ENCODE data around the gene SIK2. TPM values are rescaled to one million over a fixed set of nuclear protein-coding genes. Genes with fewer than 3 reads are reported as not detected.

SIK2 gene
- total and polyA plus RNA-seq, 3 experiments from 2014 or later: 0.48 to 10.3 (median 8.8) TPM

- Histone ChIP-seq H3K9me3 (ENCODE audit: low read length) (no peaks in the 10 kb centered on the region), H3K27ac (ENCODE audit: low read depth, low read length) (peak overlapping the region; percentile 71), H3K4me1 (ENCODE audit: insufficient read depth, low read length) (peaks cover 27% of the 10 kb centered on the region), H3K36me3 (ENCODE audit: insufficient read depth, low read length) (no peaks in the 10 kb centered on the region), H3K27me3 (ENCODE audit: insufficient read depth, low read length, poor library complexity, severe bottlenecking) (no peaks in the 10 kb centered on the region), H3K4me3 (ENCODE audit: low read length) (peak overlapping the region; percentile 57)
- H3K36me3 Mint-ChIP-seq: peaks cover 0 to 7% (median 0%) of the 10 kb centered on the region in 3 donors
- ChIA-PET POLR2A (interaction anchor here (1.2 kb wide), 1 partner anchor 165 kb away, joined by 3 read pairs; the partner anchor contains the start of gene PPP2R1B), CTCF (interaction anchor here (0.6 to 0.9 kb wide), 2 partner anchors 165 to 175 kb away, joined by 3 to 6 read pairs; partner anchors contain the start of gene PPP2R1B)
- no peaks in the 10 kb centered on the region for H3K9me3 Mint-ChIP-seq
- no peak for DNase-seq
- H3K27me3 Mint-ChIP-seq: no peaks in the 10 kb centered on the region
- peak overlapping the region; percentile 87 to 96 (median 93) for H3K4me3 Mint-ChIP-seq
- H3K4me1 Mint-ChIP-seq: peaks cover 23 to 32% (median 32%) of the 10 kb centered on the region in 3 donors
- peak overlapping the region; percentile 93 to 97 (median 96) for H3K27ac Mint-ChIP-seq
Observed at GRCh38 chr11:111601636-111601978, 642 bp upstream of the SIK2 start.

DNA sequence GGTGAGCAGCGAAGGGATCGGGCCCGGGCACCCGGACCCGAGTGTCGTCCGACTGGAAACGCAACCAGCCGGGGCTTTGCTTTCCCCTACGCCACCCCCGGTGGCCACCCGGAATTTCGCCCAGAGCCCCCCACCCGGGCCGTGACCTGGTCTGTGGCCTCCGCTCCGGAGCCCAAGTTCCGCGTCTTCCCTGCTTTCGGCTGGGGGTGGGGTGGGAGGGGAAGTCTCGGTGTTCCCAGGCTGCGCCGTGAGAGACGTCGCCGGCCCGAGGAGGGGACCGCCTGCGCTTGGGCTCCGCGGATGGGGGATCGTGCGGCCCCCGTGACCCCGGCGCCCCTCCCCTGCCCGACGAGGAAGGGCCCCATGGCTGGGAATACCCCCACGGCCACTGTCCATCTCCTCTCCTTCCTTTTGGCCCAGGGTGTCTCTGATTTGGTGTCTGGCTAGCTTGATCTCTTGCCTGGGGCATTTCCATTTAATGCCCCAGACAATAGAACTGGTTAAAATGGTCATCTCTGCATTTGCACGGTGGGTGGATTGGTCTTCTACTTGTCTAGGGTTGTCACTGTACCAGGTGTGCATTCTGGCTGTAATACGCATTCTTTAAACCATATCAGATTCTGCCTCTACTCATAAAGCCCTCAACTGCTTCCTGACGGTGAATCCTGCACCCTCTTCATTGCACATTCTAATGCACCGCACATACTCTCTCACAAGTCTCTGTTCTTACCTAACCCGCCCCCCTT, 789 bp downstream of the SIK2 start:
- Histone ChIP-seq H3K4me3 (ENCODE audit: low read length) (peak overlapping the region; percentile 82), H3K9me3 (ENCODE audit: low read length) (no peaks in the 10 kb centered on the region), H3K36me3 (ENCODE audit: insufficient read depth, low read length) (no peaks in the 10 kb centered on the region), H3K27ac (ENCODE audit: low read depth, low read length) (peak overlapping the region; percentile 79), H3K27me3 (ENCODE audit: insufficient read depth, low read length, poor library complexity, severe bottlenecking) (no peaks in the 10 kb centered on the region), H3K4me1 (ENCODE audit: insufficient read depth, low read length) (peaks cover 27% of the 10 kb centered on the region)
- Mint-ChIP-seq H3K27me3 (no peaks in the 10 kb centered on the region), H3K27ac (peak overlapping the region; percentile 96 to 99 (median 98)), H3K9me3 (no peaks in the 10 kb centered on the region), H3K4me3 (peak overlapping the region; percentile 91 to 97 (median 96)), H3K36me3 (peaks cover 0 to 7% (median 0%) of the 10 kb centered on the region in 3 donors), H3K4me1 (peaks cover 21 to 32% (median 30%) of the 10 kb centered on the region in 3 donors)
- ChIA-PET CTCF (interaction anchor here (1.5 to 1.8 kb wide), 2 partner anchors 155 to 166 kb away, joined by 3 to 4 read pairs; no protein-coding TSS in a partner anchor), POLR2A (interaction anchor here (0.7 kb wide), 1 partner anchor 162 kb away, joined by 3 read pairs; no protein-coding TSS in a partner anchor)
- DNase-seq: peak; percentile 10 to 57 (median 26)

- Histone ChIP-seq H3K4me3 (ENCODE audit: low read length) (peak overlapping the region; percentile 82), H3K27me3 (ENCODE audit: insufficient read depth, low read length, poor library complexity, severe bottlenecking) (no peaks in the 10 kb centered on the region), H3K27ac (ENCODE audit: low read depth, low read length) (no peak overlapping the region), H3K36me3 (ENCODE audit: insufficient read depth, low read length) (no peaks in the 10 kb centered on the region), H3K9me3 (ENCODE audit: low read length) (no peaks in the 10 kb centered on the region), H3K4me1 (ENCODE audit: insufficient read depth, low read length) (peaks cover 27% of the 10 kb centered on the region)
- no peaks in the 10 kb centered on the region for H3K9me3 Mint-ChIP-seq
- H3K27me3 Mint-ChIP-seq: no peaks in the 10 kb centered on the region
- DNase-seq: no peak
- peak overlapping the region; percentile 96 to 99 (median 98) for H3K27ac Mint-ChIP-seq
- ChIA-PET POLR2A (no interaction called here), CTCF (interaction anchor here (0.7 to 1.8 kb wide), 12 partner anchors 11 to 239 kb away, joined by 3 to 8 read pairs (median 4); partner anchors contain the start of gene PPP2R1B)
- peaks cover 21 to 34% (median 30%) of the 10 kb centered on the region in 3 donors for H3K4me1 Mint-ChIP-seq
- peaks cover 0 to 7% (median 0%) of the 10 kb centered on the region in 3 donors for H3K36me3 Mint-ChIP-seq
- H3K4me3 Mint-ChIP-seq: peak overlapping the region; percentile 91 to 97 (median 96)
Observed at GRCh38 chr11:111603611-111604130, 1.4 kb downstream of the SIK2 start.

DNA sequence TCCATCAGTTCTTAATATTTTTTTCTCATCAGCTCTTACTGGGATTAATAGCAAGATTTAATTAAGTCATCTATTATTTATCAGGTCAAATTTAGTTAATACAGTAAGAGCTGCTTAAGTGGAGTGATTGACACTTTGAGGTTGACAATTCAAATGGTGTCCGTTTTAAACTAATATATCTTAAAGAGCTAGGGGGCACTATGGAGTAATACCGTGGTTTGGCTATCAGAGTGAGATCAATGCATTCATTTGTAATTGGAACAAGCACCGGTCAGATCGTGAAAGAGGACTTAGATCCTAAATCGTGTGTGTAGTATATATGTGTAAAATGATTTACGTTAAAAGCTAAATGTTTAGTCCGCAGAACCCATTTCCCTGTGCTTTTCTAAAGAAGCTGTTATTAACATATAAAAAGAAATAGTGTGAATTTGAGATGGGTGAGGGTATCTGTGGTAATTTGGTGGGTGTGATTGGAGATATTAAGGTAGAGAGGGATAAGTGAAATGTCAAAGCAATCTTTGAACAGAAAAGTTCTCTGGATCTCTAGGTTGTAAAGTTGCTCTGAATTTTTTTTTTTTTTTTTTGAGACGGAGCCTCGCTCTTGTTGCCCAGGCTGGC, 2.3 kb downstream of the SIK2 start:
- H3K27me3 ChIP-seq (ENCODE audit: insufficient read depth, low read length, poor library complexity, severe bottlenecking): no peaks in the 10 kb centered on the region
- H3K4me1 Mint-ChIP-seq: peaks cover 21 to 35% (median 30%) of the 10 kb centered on the region in 3 donors
- H3K4me3 Mint-ChIP-seq: peak overlapping the region in 5 of 7 donors; percentile 1 to 95 (median 6)
- no peak overlapping the region for H3K27ac ChIP-seq (ENCODE audit: low read depth, low read length)
- ChIA-PET POLR2A (no interaction called here), CTCF (interaction anchor here (0.7 to 1.6 kb wide), 11 partner anchors 10 to 238 kb away, joined by 3 to 8 read pairs (median 4); partner anchors contain the start of gene PPP2R1B)
- H3K27ac Mint-ChIP-seq: peak overlapping the region in 5 of 8 donors; percentile 0 to 99 (median 96)
- H3K36me3 Mint-ChIP-seq: peaks cover 0 to 7% (median 0%) of the 10 kb centered on the region in 3 donors
- peak in 2 of 5 donors; percentile 26 to 28 for DNase-seq
- no peak overlapping the region for H3K4me3 ChIP-seq (ENCODE audit: low read length)
- H3K9me3 ChIP-seq (ENCODE audit: low read length): no peaks in the 10 kb centered on the region
- H3K4me1 ChIP-seq (ENCODE audit: insufficient read depth, low read length): peaks cover 27% of the 10 kb centered on the region
- no peaks in the 10 kb centered on the region for H3K27me3 Mint-ChIP-seq
- H3K9me3 Mint-ChIP-seq: no peaks in the 10 kb centered on the region
- H3K36me3 ChIP-seq (ENCODE audit: insufficient read depth, low read length): no peaks in the 10 kb centered on the region

DNA sequence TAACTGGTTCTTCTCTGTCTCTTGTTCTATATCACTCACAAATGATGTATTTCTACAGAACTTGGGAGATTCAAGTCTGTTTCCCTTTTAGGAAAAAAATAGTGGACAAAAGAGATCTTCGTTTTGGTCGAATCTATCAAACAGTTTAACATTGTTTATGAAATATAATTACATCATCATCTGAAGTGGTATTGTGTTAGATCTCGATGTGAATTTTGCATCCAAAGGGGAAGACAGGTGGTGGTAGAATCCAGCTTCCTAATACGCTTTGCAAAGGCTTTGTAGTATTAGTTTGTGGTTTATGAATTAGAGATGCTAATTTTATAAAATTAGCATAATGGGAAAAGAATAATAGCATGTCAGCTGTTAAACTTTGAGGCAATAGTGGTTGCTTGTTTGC, 3.4 kb downstream of the SIK2 start:
- peak overlapping the region in 1 of 8 donors; percentile 42 for H3K27ac Mint-ChIP-seq

GRCh38 chr11:111606986-111607385, 4.7 kb downstream of the SIK2 start:
- CTCF ChIA-PET: no interaction called here
- no peaks in the 10 kb centered on the region for H3K9me3 Mint-ChIP-seq

More for the DNA sequence above, 3.4 kb downstream of the SIK2 start:
- ChIA-PET CTCF (no interaction called here), POLR2A (interaction anchor here (1.2 kb wide), 1 partner anchor 160 kb away, joined by 3 read pairs; the partner anchor contains the start of gene PPP2R1B)
- Mint-ChIP-seq H3K9me3 (no peaks in the 10 kb centered on the region), H3K4me1 (peaks cover 21 to 35% (median 30%) of the 10 kb centered on the region in 3 donors), H3K4me3 (no peak overlapping the region), H3K27me3 (no peaks in the 10 kb centered on the region), H3K36me3 (peaks cover 0 to 7% (median 0%) of the 10 kb centered on the region in 3 donors)
- H3K4me1 ChIP-seq (ENCODE audit: insufficient read depth, low read length): peaks cover 27% of the 10 kb centered on the region
- no peaks in the 10 kb centered on the region for H3K36me3 ChIP-seq (ENCODE audit: insufficient read depth, low read length)
- DNase-seq: no peak
- H3K4me3 ChIP-seq (ENCODE audit: low read length): no peak overlapping the region
- H3K27ac ChIP-seq (ENCODE audit: low read depth, low read length): no peak overlapping the region
- no peaks in the 10 kb centered on the region for H3K27me3 ChIP-seq (ENCODE audit: insufficient read depth, low read length, poor library complexity, severe bottlenecking)
- no peaks in the 10 kb centered on the region for H3K9me3 ChIP-seq (ENCODE audit: low read length)

DNA sequence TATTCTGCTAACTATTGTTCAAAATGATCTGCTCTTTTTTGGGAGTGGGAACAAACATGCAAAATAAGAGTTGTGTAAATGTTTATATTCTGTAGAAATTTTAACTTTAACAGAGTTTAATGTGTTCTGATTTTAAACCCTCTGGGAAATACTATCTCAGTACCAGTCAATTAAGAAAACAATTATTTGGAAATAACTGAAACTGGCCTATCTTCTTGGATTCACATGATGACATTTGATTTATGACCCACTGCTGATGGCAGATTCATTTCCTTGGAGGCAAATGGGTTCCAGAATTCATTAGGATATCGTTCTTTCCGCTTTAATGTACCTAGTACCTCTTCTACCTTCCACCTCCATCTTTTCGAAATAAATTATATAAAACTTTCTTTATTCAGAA, 5.5 kb downstream of the SIK2 start:
- CTCF ChIA-PET: no interaction called here
- no peaks in the 10 kb centered on the region for H3K9me3 Mint-ChIP-seq
- POLR2A ChIA-PET: no interaction called here

More at GRCh38 chr11:111606986-111607385, 4.7 kb downstream of the SIK2 start:
- POLR2A ChIA-PET: no interaction called here
- Mint-ChIP-seq H3K36me3 (peaks cover 0 to 5% (median 0%) of the 10 kb centered on the region in 3 donors), H3K4me3 (no peak overlapping the region), H3K27me3 (no peaks in the 10 kb centered on the region), H3K4me1 (peaks cover 17 to 30% (median 28%) of the 10 kb centered on the region in 3 donors), H3K27ac (no peak overlapping the region)
- H3K4me1 ChIP-seq (ENCODE audit: insufficient read depth, low read length): peaks cover 20% of the 10 kb centered on the region
- H3K27ac ChIP-seq (ENCODE audit: low read depth, low read length): no peak overlapping the region
- H3K9me3 ChIP-seq (ENCODE audit: low read length): no peaks in the 10 kb centered on the region
- H3K36me3 ChIP-seq (ENCODE audit: insufficient read depth, low read length): no peaks in the 10 kb centered on the region
- DNase-seq: no peak
- no peak overlapping the region for H3K4me3 ChIP-seq (ENCODE audit: low read length)
- H3K27me3 ChIP-seq (ENCODE audit: insufficient read depth, low read length, poor library complexity, severe bottlenecking): no peaks in the 10 kb centered on the region

More for the DNA sequence above, 5.5 kb downstream of the SIK2 start:
- H3K27me3 ChIP-seq (ENCODE audit: insufficient read depth, low read length, poor library complexity, severe bottlenecking): no peaks in the 10 kb centered on the region
- H3K27ac ChIP-seq (ENCODE audit: low read depth, low read length): no peak overlapping the region
- no peak overlapping the region for H3K4me3 ChIP-seq (ENCODE audit: low read length)
- peaks cover 17 to 33% (median 30%) of the 10 kb centered on the region in 3 donors for H3K4me1 Mint-ChIP-seq
- peaks cover 20% of the 10 kb centered on the region for H3K4me1 ChIP-seq (ENCODE audit: insufficient read depth, low read length)
- H3K9me3 ChIP-seq (ENCODE audit: low read length): no peaks in the 10 kb centered on the region
- no peak overlapping the region for H3K27ac Mint-ChIP-seq
- H3K4me3 Mint-ChIP-seq: no peak overlapping the region
- H3K27me3 Mint-ChIP-seq: no peaks in the 10 kb centered on the region
- peaks cover 0 to 5% (median 0%) of the 10 kb centered on the region in 3 donors for H3K36me3 Mint-ChIP-seq
- no peaks in the 10 kb centered on the region for H3K36me3 ChIP-seq (ENCODE audit: insufficient read depth, low read length)
- DNase-seq: no peak
